GM21367 (cell line): ENCODE data around the gene ANKUB1.

ENCODE experiments used
- ATAC-seq: cut with Tn5 transposase; IDR thresholded peaks from one replicate; pipeline ENCODE4 v1.9.1; 2021; ENCODE audit not compliant: unreplicated experiment

Gene ANKUB1

GRCh38 chr3:149810846-149811245 is 18.5 kb upstream of the ANKUB1 start:
- no peak for ATAC-seq

DNA sequence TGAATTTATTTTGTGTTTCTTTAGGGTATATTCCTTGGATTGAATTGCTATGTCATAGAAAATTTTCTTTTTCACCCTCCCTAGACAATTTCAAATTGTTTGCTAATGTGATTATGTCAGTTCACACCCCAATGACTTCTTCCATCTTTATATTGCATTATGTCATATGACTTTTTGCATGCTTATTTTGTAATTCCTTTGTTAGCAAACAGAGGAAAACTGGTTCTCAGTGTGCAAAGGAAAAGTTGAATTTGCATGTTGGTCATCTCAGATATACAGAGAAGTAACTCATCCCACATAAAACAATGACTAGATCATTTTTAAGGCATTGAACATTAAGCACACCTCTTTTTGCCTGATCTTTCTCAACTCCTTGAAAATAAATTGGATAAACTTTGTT is 17.3 kb upstream of the ANKUB1 start:
- ATAC-seq, result no peak

- no peak for ATAC-seq
Measured at GRCh38 chr3:149808209-149808829, 16.0 kb upstream of the ANKUB1 start.

DNA sequence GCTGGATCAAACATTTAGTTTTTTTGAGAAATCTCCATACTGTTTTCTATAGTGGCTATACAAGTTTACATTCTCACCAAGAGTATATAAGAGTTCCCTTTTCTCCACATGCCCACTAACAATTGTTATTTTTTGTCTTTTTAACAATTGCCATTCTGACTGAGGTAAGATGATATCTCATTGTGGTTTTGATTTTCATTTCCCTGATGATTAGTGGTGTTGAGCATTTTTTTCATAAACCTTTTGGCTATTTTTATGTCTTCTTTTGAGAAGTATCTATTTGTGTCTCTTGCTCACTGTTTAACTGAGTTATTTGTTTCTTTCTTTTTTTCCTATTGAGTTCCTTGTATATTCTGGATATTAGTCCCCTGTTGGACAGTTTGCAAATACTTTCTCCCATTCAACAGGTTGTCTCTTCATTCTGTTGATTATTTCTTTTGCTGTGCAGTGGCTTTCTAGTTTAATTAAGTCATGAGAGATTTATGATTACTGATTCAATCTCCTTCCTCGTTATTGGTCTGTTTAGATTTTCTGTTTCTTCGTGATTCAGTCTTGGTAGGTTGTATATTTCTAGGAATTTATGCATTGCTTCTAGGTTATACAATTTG is 13.9 kb upstream of the ANKUB1 start:
- no peak for ATAC-seq

GRCh38 chr3:149801639-149802038 is 9.3 kb upstream of the ANKUB1 start:
- no peak for ATAC-seq

DNA sequence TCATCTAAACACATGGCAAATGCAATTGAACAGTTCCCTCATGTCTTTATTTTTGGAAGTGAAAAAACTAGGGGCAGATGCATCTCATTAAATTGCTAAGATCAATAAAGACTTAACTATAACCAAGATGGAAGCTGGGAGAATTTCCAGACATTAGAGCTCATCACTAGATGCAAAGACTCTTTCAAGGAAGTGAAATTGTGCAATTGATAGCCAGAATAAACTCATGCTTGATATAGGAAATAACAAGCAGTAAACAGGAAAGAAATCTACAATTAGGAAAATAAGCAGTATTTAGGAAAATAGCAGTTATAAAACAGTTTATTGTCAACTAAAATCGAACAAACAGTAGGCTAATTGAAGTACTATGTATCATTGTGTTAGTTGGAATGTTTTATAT is 8.8 kb upstream of the ANKUB1 start:
- no peak for ATAC-seq

DNA sequence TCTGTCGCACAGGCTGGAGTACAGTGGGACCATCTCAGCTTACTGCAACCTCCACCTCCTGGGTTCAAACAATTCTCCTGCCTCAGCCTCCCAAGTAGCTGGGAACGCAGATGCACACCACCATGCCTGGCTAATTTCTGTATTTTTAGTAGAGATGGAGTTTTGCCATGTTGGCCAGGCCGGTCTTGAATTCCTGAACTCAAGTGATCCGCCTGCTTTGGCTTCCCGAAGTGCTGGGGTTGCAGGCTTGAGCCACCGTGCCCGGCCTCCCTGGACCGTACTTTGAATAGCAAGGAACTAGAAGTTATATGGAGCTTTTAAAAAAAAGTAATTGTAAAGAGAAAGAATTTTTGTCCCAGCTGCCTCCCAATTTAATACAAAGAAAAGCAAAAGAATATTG is 8.3 kb upstream of the ANKUB1 start:
- no peak for ATAC-seq

- no peak for ATAC-seq
Measured at GRCh38 chr3:149796026-149796425, 3.7 kb upstream of the ANKUB1 start.

- no peak for ATAC-seq
Measured at GRCh38 chr3:149790698-149791097, 1.7 kb downstream of the ANKUB1 start.

DNA sequence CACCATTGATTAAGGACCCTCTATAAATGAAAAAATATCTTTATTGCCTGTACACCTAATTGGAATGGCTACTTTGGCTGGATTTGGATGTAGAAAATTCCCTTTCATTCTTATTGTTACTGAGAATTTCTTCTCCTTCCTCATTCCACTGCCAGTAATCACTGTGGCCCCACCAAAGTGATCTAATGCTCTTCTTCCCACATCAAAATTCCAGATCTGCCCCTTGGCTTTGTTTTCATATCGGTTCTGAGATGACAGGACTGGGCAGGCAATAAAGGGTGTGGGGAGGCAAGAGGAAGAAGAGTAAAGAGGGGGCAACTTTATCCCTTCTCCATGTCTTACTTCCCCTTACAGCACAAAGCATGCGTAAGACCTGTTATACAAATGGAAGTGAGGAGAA is 2.1 kb downstream of the ANKUB1 start:
- ATAC-seq, result no peak

DNA sequence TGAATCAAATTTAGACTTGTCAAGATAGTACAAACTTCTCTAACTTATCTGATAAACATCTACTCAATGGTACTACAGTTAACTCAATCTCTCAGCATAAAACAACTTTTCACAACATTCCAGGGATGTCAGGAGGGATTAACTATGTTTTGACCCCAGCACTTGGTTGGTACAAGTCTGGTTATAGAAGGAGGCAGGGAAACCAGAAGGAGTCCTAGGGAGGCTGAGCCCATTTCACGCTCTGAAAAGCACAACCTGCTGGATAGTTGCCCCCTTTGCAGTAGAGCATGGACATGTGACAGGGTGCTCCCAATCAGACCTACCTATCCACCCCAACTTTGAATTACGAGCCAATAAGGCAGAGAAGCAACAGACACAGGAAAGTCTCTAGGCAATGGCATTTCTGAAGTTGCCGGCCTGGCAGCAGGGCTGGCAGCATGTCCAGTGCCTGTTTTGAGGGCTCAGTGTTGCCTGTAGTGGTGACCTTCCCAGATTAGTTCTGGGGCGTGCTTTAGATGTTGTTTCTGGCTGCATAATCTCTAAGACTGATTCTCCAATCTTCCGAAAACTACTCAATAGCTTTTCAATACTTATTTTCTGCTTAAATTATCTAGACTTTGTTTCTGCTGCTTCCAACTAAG is 8.2 kb downstream of the ANKUB1 start:
- ATAC-seq, result no peak

DNA sequence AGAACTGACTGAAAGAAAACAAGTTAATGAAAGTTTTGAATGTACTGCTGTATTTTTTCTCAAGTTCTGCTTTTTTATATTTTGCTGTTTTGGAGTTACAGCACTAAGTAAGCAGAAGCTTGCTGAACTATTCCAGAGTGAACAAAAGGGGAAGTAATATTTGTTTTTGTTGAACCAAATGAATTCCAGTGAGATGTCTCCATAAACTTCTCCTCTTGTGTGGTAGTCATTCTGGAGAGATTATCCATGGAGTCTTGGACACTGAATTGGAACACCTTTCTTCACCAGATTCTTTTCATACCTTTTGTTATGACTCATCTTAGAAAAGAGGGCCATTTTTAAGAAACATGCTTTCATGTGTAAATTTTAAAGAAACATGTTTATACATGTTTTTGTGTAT is 8.8 kb downstream of the ANKUB1 start:
- no peak for ATAC-seq

GRCh38 chr3:149781741-149782140 is 10.6 kb downstream of the ANKUB1 start:
- no peak for ATAC-seq

- no peak for ATAC-seq
Measured at GRCh38 chr3:149781211-149781610, 11.1 kb downstream of the ANKUB1 start.

DNA sequence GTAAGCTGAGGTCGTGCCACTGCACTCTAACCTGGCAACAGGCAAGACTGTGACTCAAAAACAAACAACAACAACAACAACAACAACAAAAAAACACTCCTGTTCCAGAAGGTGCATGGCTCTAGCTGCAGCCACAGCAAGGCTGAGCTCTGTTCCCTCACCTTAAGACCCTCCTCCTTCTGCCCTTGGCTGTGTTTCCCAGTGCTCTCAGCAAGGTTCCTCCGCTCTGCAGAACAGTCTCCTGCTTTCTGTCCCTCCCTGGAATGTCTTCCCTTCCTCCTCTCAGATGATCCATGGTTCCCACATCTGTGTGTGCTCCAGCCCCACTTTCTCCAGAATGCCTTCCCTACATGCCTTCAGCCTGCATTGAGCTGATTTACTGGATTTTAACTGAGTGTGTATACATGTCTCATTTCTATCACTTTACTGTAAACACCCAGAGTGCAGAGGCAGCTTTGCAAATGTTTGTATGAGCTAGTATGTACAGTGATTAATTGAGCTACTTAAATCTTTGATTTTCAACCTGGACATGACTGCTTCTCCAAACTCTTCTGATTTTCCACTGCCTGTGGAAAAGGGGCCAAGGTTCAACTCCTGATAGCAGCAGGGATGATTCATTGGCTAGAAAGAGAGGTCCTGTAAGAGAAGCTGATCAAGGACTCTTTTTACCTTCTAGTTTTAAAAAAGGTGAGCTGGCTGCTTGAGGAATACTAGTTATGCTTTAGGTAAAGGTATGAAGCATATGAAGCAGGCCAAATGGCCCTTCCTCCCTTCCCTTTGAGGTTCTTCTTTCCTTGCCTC is 14.7 kb downstream of the ANKUB1 start:
- ATAC-seq, result no peak

- ATAC-seq, result no peak
Measured at GRCh38 chr3:149776170-149776569, 16.2 kb downstream of the ANKUB1 start.

GRCh38 chr3:149772861-149773260 is 19.5 kb downstream of the ANKUB1 start:
- ATAC-seq, result no peak

DNA sequence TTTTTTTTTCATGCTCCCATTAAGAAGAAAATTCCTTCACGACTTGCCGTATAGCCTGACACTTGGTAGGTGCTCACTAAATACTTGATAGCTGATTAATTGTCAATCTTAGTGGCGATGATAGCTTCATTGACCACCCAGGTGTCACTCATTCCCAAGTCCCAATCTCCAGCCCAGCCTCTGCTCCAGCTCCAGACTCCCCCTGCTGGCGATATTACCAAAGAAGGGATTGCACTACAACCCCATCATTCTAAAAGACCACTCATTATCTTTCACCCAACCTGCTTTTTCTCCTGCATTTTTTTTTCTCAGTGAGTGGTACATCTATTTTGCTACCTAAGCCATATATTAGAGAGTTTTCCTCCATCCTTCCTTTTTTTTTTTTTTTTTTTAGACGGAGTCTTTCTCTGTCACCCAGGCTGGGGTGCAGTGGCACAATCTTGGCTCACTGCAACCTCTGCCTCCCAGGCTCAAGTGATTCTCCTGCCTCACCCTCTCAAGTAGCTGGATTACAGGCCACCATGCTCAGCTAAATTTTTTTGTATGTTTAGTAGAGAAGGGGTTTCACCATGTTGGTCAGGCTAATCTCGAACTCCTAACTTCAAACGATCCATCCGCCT is 20.6 kb downstream of the ANKUB1 start:
- ATAC-seq, result peak; percentile 74

GRCh38 chr3:149770246-149770645 is 22.1 kb downstream of the ANKUB1 start:
- no peak for ATAC-seq

- no peak for ATAC-seq
Measured at GRCh38 chr3:149768704-149769103, 23.6 kb downstream of the ANKUB1 start.

DNA sequence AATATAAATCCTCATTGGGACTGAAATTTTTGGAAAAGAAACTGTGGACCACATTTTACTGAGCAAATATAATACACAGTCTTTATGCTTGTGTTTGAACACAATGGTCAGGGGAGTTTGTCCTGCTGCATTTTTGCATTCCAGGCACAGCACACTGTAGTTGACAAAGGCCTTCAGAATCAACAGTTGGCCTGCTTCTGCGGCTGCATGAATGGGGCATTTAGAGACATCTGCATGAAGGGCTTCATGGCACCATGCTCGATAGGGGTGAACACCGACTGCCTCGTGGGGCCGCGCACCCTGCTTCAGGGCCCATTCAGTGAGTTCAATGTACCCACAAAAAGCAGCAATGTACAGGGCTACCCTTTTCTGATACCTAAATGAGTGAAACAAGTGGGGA is 24.6 kb downstream of the ANKUB1 start:
- no peak for ATAC-seq
